HepG2 (cell line): ENCODE results near the gene HIC1.
"Not testable (repeated sequence)": the region's sequence is repeated elsewhere in the genome, so short reads cannot be mapped to it uniquely, and the experiment has no call there.

Experiments
- BRCA1 ChIP-seq: sonication (generic); formaldehyde crosslinking; IDR thresholded peaks from 2 replicates; pipeline ENCODE4 v1.4.0; 2020; ENCODE audit warnings: missing genetic modification reagents
- CEBPG ChIP-seq: IDR thresholded peaks from 2 replicates; pipeline ENCODE4 v1.6.1; 2016
- CTCF ChIP-seq: sonication (generic); formaldehyde crosslinking; IDR thresholded peaks from 2 replicates; pipeline ENCODE4 v1.5.0; 2020; ENCODE audit warnings: mild to moderate bottlenecking, missing genetic modification reagents, moderate library complexity
- GABPA ChIP-seq, 2 experiments: IDR thresholded peaks; 2 replicates each; pipeline ENCODE4 v1.6.1; 2011 to 2016; ENCODE audit warnings: low read depth in 2 of 2, low read length in 1 of 2, missing biosample characterization in 1 of 2, missing genetic modification characterization in 1 of 2
- POLR2A ChIP-seq, 2 experiments: IDR thresholded peaks; 2 replicates each; pipeline ENCODE4 v1.6.1; 2011; ENCODE audit warnings: low read depth in 2 of 2, low read length in 2 of 2, mild to moderate bottlenecking in 1 of 2, moderate library complexity in 1 of 2; ENCODE audit not compliant: insufficient read depth in 1 of 2
- REST ChIP-seq, 2 experiments: IDR thresholded peaks; 2 replicates each; pipeline ENCODE4 v1.6.1; 2011 to 2012; ENCODE audit warnings: low read length in 2 of 2, borderline replicate concordance in 1 of 2, low read depth in 1 of 2, mild to moderate bottlenecking in 1 of 2, moderate library complexity in 1 of 2
- SP1 ChIP-seq, 2 experiments: fragments of 450-650 bp in 1 of 2; sonication (generic) in 1 of 2; formaldehyde crosslinking in 1 of 2; IDR thresholded peaks; 2 replicates each; pipeline versions ENCODE4 v1.4.0 to v1.6.1; 2016 to 2020; ENCODE audit warnings: missing genetic modification reagents in 1 of 2
- ZFP37 ChIP-seq: sonication (generic); formaldehyde crosslinking; IDR thresholded peaks from 2 replicates; pipeline ENCODE4 v1.4.0; 2020; ENCODE audit warnings: missing genetic modification reagents, borderline replicate concordance
- ZFX ChIP-seq: sonication (generic); formaldehyde crosslinking; IDR thresholded peaks from 2 replicates; pipeline ENCODE4 v1.4.0; 2020; ENCODE audit warnings: mild to moderate bottlenecking, low read depth, missing genetic modification reagents, moderate library complexity
- ZNF235 ChIP-seq: sonication (generic); formaldehyde crosslinking; IDR thresholded peaks from 2 replicates; pipeline ENCODE4 v1.8.1; 2023; ENCODE audit warnings: mild to moderate bottlenecking, missing genetic modification reagents, borderline replicate concordance

GRCh38 chr17:2013220-2013993 lies 41.5 kb upstream of the HIC1 start:
- not testable (repeated sequence) for TF ChIP-seq REST (IDR thresholded peaks at IDR 0.05; ENCODE audit: borderline replicate concordance in 1 of 2, low read depth in 1 of 2, low read length in 2 of 2); ZFX; ZNF235 (CRISPR knock-in tag); CTCF (CRISPR knock-in tag); BRCA1 (CRISPR knock-in tag); SP1 (IDR thresholded peaks at IDR 0.05); SP1 (CRISPR knock-in tag; IDR thresholded peaks at IDR 0.05); ZFP37; CEBPG (CRISPR knock-in tag); POLR2A (IDR thresholded peaks at IDR 0.05; ENCODE audit: insufficient read depth in 1 of 2, low read depth in 2 of 2, low read length in 2 of 2); GABPA (IDR thresholded peaks at IDR 0.05; ENCODE audit: low read depth, low read length); GABPA (CRISPR knock-in tag; IDR thresholded peaks at IDR 0.05; ENCODE audit: low read depth)
